GM19023 (cell line): ENCODE results near the gene RNASE7.

Experiments used
- ATAC-seq: cut with Tn5 transposase; IDR thresholded peaks from one replicate; pipeline ENCODE4 v1.9.1; 2021; ENCODE audit warnings: mild to moderate bottlenecking, moderate library complexity; ENCODE audit not compliant: unreplicated experiment

RNASE7 gene

DNA sequence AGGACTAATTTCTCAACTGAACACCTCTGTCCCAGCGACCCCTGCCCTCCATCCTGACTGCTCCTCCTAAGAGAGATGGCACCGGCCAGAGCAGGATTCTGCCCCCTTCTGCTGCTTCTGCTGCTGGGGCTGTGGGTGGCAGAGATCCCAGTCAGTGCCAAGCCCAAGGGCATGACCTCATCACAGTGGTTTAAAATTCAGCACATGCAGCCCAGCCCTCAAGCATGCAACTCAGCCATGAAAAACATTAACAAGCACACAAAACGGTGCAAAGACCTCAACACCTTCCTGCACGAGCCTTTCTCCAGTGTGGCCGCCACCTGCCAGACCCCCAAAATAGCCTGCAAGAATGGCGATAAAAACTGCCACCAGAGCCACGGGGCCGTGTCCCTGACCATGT lies 756 bp downstream of the RNASE7 start:
- no peak for ATAC-seq

DNA sequence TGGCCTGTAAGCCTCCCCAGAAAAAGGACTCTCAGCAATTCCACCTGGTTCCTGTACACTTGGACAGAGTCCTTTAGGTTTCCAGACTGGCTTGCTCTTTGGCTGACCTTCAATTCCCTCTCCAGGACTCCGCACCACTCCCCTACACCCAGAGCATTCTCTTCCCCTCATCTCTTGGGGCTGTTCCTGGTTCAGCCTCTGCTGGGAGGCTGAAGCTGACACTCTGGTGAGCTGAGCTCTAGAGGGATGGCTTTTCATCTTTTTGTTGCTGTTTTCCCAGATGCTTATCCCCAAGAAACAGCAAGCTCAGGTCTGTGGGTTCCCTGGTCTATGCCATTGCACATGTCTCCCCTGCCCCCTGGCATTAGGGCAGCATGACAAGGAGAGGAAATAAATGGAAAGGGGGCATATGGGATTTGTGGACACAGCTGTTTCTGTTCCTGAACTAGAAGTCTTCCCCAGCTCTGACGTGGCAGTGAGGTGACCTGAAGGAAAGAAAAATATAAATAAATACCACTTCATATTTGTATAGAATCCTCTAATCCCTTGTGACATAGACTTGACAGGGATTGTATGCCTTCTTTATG lies 1.3 kb downstream of the RNASE7 start:
- ATAC-seq, result no peak

DNA sequence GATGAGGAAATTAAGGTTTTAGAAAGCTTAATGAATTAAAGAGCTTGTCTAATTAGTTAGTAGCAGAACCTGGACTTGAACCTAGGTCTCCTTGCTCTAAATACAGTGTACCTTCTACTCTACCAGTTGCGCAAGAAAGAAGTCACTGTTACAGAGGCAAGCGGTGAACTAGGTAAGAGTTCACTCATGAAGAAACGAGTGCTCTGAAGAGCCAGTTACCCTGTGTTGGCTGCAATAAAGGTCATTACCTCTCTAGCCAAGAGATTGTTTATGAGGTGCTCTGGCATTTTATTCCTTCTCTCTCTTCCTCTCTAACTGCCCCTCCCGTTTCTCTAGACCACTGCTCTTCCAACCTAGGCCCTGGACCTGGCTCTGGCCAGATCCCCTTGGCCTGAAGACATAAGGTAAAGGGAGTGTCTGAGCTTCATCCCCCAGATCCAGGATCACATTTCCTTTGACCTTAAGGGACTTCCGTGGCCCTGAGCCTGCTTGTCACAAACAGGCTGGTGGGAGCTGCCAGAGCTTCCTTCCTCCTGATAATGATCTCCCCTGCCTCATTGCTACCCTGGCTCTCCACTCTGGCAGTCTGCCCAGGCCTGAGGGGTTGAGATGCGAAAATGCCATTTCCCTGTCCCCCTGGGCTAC lies 1.9 kb downstream of the RNASE7 start:
- no peak for ATAC-seq

DNA sequence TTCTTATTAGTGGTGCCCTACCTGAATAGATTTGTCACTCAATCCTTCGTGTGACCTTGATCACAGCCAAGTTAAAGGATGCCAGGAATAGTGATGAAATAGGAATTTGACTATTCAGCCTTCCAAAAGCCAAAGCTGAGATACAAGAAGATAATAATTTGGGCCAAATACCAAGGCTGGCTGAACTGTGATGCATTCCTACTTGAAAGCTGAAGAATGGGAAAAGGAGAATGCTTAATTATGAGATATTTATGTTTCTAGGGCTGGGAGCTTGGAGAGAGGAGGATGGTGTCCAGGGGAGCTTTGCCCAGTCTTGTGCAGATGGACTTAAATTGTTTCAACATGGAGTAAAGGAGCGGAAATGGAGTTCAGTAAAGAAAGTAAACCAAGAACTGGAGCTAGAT lies 5.2 kb downstream of the RNASE7 start:
- no peak for ATAC-seq

DNA sequence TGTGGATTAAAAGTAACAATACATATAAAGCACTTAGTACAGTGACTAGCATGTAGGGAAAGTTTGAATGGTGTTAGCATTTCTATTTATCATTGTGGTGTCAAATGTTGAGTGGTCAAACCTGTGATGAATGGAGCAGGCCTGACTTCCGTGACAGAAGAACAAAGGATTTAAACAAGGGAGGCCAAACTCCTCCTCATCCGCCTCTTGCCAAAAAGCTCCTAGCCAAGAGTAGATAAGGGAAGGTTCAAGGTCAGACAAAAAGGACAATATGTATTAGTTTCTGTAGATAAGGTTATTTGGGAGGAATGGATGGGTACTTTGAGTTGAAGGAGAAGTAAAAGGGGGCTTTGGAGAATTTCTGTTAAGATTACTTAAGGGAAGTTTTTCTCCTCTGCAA lies 6.5 kb downstream of the RNASE7 start:
- no peak for ATAC-seq

DNA sequence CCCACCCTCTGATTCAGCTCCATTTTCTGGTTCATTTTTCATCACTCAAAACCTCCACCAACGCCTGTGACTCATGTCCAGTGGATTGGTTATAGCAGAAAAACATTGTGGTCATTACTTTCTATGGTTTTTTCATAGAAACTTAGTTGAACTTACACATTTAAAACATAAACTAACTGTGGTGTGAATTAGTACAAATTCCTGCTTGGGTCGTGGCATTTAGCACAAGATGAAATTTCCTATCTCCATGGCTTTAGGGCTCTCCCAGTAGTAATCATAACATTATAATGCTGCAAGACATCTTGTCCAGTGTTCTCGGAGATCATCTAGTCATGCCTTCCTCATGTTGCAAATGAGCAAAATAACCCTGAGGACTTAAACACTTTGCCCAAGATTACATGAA lies 7.1 kb downstream of the RNASE7 start:
- ATAC-seq, result no peak

DNA sequence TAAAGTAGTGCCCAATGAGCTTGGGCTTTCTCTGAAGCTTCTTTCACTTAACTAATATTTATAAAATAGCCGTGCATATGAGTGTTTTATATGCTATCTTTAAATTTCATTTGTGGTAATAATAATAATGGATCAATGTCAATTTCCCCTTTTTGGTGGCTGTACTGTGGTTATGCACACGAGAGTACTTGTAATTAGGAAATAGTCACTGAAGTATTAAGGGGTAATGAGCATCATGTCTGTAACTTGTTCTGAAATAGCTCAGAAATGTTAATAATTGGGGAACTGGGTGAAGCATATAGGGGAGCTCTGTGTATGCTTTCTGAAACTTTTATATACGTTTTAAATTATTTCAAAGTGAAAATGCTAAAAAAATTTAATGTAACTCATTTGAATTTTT lies 8.4 kb downstream of the RNASE7 start:
- no peak for ATAC-seq

DNA sequence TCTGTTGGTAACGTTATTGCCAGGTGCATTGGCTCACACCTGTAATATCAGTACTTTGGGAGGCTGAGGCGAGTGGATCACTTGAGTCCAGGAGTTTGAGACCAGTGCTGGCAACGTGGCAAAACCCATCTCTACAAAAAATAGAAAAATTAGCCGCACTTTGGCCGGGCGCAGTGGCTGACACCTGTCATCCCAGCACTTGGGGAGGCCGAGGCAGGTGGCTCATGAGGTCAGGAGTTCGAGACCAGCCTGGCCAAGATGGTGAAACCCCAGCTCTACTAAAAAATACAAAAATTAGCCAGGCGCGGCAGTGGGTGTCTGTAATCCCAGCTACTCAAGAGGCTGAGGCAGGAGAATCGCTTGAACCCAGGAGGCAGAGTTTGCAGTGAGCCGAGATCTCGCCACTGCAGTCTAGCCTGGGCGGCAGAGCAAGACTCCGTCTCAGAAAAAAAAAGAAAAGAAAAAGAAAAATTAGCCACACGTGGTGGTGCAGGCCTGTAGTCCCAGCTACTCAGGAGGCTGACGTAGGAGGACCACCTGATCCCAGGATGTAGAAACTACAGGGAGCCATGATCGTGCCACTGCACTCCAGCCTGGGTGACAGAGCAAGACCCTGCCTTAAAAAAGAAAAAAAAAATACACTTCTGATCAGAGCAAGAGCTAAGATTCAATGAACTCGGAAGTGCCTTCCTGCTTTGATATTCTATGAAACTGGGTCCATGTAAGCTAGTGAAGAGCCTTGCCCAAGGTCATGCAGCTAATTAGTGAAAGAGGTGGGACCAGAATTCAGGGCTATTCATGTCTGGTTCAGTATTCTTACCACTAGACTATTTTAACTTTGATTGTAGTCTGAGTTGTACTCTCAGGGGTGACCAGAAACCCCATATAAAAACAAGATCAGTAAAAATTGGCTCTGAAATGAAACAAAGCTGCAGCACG lies 11.3 kb downstream of the RNASE7 start:
- no peak for ATAC-seq

DNA sequence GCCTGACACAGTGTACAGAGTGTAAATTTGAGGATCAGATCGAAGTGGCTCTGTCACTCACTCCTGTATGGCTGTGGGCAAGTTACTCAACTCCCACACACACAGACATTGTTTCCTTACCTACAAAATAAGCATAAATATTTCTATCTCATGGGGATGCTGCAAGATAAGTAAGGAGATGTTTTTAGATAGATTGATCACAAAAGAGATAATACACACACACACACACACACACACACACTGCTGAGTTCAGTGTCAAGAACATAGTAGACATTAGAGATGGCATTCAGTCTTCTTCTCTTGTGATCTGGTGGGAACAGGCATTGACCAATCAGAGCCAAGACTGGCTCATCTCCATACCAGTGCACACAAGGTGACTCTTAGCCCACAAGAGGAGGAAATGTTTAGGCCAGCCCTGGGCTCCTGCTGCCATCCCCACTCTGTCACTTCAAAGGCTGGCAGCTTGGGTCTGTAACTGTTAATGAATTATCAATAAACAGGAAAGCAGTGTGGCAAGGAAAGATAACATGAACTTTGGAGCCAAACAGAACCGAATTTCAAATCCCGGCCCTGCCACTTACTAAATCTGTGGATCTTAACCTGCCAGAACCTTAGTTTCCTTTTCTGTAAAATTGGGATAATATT lies 12.1 kb downstream of the RNASE7 start:
- no peak for ATAC-seq

DNA sequence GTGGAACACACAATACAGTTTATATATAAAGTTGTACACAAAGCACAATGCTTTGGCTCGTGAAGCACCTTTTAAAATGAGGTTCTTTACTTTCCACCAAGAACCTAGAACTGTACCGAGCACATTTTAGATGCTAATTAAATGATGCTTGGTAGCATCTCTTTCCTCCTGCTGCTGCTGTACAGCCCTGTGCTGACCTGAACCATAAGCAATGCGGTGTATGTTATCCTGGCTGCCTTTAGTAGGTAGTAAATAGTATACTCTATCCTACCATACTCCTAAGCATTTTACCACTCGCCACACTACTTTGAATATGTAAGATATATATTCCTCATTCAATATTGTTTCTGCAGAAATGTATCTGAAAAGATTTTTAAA lies 12.6 kb downstream of the RNASE7 start:
- no peak for ATAC-seq

DNA sequence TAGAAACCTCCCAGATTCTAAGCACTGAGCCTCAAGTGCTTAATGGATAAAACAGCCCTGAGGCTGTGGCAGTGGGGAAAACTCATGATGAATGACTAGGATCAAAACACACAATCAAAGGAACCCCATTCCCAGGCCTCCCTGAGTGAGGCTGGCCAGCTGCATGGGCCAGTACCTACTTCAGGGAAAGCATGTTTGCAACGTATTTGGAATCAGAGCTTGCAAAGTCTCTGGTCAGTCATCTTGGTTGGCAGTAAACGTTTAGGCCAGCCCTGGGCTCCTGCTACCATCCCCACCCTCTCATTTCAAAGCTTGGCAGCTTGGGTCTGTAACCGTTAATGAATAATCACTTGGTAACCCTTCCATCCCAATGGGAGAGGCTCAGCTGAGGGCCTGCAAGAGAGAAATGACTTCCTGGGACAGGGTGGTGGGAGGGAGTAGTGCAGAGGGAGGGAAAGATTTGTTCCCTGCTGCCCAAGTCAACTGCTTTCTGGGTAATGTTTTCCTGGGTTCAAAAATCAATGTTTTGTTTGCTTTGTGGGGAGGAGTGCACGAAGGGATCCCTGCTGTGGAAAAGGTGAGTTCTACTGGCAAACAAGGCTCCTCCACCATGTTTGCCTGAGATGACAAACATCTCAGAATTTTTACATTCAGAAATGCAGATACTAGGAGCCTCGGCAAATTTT lies 13.4 kb downstream of the RNASE7 start:
- no peak for ATAC-seq

DNA sequence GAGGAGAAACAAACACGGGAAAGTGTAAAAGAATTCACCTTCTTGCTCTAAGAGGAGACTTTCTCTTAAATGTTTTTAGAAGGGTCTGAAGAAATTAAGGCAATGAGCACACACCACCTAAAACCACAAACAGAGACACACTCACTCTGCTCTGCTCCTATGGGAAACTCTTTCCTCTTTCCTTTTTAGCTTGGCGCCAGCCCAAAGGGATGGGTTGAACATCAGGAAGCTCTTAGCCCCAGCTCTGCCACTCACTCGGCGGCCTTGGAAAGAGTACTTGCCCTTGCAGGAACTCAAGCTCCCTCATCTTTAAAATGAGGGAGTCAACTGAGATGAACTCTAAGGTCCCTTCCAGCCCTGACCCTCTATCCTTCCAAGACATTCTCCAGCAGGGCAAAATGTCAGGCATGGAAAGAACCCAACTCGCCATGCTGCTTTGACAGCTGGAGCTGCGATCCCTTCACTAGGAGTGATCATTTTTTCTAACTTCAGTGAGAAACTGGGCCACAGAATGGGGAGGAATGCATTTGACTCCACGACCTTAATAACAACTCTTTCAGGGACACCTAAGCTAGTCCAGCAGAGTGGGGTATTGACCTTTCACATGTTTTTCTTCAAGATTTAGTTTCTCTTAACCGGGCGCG lies 14.5 kb downstream of the RNASE7 start:
- ATAC-seq, result no peak

DNA sequence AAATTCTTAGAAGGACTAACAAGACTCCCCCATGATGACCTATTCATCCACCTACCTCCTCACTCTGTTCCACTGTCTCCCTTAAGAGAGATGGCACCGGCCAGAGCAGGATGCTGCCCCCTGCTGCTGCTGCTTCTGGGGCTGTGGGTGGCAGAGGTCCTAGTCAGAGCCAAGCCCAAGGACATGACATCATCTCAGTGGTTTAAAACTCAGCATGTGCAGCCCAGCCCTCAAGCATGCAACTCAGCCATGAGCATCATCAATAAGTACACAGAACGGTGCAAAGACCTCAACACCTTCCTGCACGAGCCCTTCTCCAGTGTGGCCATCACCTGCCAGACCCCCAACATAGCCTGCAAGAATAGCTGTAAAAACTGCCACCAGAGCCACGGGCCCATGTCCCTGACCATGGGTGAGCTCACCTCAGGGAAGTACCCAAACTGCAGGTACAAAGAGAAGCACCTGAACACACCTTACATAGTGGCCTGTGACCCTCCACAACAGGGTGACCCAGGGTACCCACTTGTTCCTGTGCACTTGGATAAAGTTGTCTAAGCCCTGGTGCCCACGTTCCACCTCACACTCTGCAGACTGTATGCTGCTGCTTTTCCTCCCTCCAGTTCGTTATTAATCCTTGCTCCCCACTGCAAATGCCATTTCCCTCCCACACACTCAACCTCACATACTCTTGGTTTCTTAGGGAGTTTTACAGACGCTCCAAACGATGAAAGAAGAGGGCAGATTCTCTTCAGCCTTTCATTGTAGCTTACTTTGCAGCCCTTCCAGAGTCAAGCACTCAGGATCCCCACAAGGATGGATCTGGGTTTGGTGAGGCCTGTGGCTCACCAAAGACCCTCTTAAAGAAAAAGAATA lies 15.9 kb downstream of the RNASE7 start, which contains the start of gene RNASE8:
Gene RNASE8, plus strand, starts transcription at position 20 of the 873 bp plus-strand sequence. Its CDS starts 71 bp downstream, at position 91.
- no peak for ATAC-seq

DNA sequence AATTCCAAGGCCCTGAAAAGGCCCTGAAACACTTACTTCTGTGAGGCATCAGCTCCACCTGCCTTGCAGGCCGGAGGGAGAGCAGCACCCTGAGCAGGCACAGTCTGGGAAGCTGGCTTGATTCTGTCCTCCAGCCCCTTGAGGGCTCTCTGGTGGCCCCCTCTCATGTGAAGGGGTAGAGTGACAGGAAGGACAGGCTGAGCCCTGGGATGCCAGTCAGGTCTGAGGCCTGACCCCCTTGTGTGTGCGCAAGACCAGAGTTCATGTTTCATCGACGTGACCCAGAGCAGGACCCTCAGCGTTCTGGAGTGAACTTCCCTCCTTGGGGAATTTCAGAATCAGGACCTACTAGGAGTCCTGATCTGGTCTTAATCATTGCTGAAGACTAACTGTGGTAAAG lies 16.7 kb downstream of the RNASE7 start:
- ATAC-seq, result no peak

DNA sequence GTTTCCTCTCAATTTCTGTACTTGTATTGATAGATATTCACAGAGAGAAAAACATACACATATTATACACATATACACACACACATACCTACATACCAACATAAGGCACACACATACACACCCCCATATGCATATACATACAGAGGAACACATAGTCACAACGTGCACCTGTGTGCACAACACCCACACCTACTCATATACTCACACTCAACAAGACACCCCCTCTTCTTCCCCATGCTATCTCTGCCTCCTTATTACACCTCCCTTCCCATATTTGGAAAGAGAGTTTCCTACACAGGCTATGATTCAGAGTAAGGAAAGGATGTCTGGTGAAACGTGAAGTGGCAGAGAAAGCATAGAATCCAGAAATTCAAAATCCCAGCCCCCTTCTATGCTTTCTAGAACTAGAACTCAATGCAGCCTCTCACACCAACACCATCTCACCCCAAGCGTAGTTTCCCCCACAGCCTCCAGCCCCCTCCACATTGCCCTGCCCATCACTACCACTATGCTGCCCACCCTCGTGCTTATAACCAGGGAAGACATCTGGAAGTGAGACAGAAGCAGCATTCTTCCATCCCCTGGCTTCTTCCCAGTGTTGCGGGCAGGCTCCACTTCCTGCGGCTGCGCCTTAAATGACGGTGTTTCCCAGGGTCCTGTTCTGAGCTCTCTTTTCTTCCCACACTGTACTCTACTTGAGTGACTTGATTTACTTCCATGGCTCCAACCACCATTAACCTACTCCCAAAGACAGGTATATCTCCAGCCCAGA lies 17.9 kb downstream of the RNASE7 start:
- ATAC-seq, result no peak

DNA sequence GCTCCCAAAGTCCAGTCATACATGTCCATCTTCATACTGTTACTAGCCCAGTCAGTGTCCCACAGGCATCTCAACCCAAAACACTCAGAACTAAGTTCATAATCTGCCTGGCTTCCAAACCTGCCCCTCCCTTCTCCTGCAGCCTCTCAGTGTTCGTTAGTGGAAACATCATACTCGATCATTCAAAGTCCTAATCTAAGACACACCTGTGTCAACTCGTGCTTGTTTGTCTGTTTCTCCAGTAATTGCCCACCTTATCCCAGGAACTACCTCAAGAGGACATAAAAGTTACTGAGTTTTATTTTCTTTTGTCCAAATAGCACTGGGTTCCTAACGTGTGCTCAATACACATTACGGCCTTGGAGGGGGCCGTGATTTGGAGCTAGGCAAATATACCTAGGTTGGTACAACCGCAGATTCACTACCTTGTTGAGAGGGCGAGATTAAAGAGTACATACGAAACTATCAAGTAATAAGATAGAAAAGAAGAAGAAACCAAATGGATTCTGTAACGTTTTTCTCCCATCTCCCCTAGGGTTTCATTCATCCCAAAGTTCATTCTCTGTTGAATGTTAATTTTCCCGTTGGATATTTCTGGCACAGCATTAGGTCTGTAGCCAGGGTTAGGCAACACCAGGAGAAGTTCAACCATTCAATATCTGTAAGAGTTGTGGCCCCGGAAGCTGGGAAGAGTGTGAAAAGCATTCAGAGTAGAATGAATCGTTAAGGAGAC lies 18.6 kb downstream of the RNASE7 start:
- no peak for ATAC-seq

DNA sequence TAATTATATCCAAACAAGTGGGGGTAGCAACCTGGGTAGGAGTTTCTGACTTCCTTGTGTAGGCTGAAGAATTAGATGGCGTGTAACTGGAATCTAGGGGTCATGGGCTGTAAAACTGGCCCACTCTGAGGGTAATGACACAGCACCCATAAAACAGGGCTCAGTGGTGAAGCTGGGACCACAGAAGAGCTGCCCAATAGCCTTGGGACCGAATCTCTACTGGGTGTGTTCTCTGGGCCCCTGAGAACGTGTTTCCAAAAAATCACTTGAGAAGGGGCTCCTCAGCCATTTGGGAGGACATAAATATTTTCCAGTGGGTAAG lies 19.1 kb downstream of the RNASE7 start:
- no peak for ATAC-seq

DNA sequence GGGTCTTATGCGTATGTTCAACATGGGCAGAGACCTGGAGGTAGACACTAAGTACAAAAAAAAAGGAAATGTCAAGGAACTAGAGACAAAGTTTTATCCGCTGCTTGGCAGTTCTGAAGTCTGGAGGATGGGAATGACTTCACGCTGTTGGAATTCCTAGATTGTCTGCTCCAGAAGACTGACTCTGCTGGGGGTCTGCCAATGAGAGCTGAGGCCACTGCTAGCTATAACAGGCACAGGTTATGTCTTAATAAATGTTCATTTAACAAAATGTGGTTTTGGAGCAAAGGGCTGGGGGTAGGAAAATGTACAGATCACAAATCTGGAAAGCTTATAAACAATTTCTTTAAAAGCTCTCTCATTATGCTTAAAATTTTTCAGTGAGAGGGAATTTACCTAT lies 21.3 kb downstream of the RNASE7 start:
- no peak for ATAC-seq
